Tibial nerve (tissue), 4 donors: ENCODE results near the gene PCID2.

Source experiments
- CTCF ChIP-seq, 5 experiments: fragments of 200-600 bp in 3 of 5; fragments of 450-650 bp in 2 of 5; sonication (generic) in 3 of 5; IDR thresholded peaks; one replicate each; pipeline ENCODE4 v1.5.1; 2016 to 2019; ENCODE audit warnings: antibody characterized with exemption in 5 of 5, mild to moderate bottlenecking in 3 of 5, moderate library complexity in 2 of 5
- EP300 ChIP-seq, 2 donors: sonication (generic); formaldehyde crosslinking; IDR thresholded peaks; one replicate each; pipeline ENCODE4 v1.6.1; 2017; ENCODE audit warnings: antibody characterized with exemption in 2 of 2, mild to moderate bottlenecking in 1 of 2
- POLR2A ChIP-seq, 2 donors: fragments of 450-650 bp; IDR thresholded peaks; one replicate each; pipeline ENCODE4 v1.6.1; 2017; ENCODE audit warnings: antibody characterized with exemption in 2 of 2, mild to moderate bottlenecking in 2 of 2, moderate library complexity in 2 of 2

- no peak for TF ChIP-seq POLR2A (IDR thresholded peaks at IDR 0.05)
- no peak for TF ChIP-seq EP300 (IDR thresholded peaks at IDR 0.05)
- no peak for TF ChIP-seq CTCF (IDR thresholded peaks at IDR 0.05)
Measured at GRCh38 chr13:113229791-113230190, 21.3 kb upstream of the PCID2 start.
